CMK (cell line): ENCODE measurements around the gene ZNFX1.
"Not testable (repeated sequence)": the region's sequence is repeated elsewhere in the genome, so short reads cannot be mapped to it uniquely, and the experiment has no call there.

Experiments
- DNase-seq: peaks from one replicate; pipeline ENCODE4 v3.0.0-alpha.2; 2010; ENCODE audit warnings: low read depth

Gene ZNFX1

DNA sequence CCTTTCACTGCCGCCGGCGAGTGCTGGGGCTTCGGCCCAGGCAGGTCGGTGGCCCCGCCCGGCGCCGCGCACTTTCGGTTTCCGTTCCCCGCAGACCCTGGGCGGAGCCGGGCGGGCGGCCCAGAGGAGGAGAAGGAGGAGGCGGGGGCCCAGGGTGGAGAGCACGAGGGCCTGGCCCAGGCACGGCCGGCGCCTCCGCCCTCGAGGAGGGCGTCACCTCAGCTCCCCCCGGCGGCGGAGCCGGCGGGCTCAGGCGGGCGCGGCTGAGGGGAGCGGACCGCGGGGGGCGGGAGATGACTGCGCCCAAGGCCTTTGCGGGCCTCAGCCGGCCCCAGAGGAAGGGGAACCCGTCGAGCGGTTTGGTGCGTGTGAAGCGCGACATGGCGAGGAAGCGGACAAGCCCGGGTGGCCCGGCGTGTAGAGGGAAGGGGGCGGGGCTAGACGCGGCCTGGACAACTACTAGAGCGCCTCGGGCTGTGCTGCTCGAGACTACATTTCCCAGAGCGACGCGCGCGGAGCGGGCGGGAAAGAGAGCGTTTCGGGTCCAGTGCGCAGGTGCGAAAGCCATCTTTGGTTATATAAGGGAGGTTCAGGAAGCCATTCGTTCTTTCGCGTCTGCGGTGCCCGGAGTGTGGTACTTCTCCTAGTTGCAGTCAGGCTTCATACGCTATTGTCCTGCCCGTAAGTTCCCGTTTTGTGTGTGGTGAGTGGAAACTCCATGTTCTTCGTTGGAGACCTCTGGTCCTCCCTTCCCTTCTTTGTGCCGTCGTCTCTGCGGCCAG is at the start of gene ZNFX1:
TSS of gene ZNFX1 (minus strand) at position 22 of the 782 bp plus-strand sequence. CDS start 2,218 bp downstream, outside the sequence.
- peak; percentile 95 for DNase-seq

DNA sequence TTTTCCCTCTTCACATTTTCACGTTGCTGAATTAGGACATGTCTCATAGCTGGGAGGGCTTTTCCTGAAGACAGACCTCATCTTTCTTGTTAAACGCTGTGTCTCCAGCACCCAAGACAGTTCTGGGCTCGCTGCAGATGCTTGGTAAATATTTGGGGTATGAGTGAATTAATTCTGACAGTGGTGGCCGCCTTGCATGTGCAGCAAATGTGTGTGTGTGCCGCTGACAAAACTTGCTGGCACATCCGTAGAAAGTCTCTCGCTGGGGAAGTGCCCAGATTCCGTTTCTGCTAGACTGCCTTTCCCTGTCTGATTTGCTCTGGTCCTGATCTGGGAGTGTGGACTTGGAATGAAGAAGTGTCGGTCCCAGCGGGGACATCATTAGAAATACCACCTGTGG is 48.2 kb upstream of the ZNFX1 start:
- DNase-seq: no peak

DNA sequence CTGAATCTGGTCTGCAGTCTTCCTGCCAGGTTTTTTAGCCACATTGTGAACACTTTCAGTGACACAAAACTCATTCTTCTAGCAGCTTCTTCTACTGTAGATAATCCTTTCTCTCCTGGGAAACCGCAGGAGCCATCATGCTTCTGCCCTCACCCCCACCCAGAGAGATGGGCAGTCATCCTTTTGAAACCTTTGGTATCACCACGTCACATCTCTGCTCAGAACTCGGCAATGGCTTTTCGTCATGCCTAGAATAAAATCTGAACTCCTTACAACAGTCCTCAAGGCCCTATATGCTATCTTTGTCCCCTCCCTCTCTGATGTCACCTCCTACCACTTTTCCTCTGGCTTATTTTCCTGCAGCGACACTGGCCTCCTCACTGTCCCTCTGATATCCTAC is 46.4 kb upstream of the ZNFX1 start:
- DNase-seq: no peak

DNA sequence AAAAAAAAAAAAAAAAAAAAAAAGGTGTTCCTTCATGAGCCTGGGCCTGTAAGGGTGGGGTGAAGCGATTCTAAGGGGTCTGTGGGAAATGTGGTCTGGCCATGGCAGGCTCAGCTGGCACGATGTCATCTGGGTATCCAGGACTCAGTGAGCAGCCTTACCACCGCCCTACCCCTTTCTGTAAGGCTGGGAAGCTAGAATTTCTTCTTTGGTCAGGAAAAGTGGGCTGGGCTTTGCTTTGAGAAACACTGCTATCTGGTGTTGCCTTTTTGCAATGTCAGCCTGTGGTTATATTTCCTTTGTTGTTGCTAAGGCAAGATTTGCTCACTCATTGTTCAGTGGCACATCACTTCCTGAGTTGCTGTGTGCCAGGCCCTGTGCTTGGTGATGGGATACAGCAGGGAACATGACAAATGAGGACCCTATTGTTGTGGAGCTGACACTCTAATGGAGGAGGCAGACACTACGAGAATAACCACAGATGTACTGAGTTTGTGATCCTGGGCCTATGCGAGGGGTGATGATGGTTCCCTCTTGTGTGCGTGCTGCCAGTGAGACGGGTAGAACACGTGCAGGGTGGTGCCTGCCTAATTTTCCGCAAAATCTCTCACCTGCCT is 45.9 kb upstream of the ZNFX1 start:
- peak; percentile 48 for DNase-seq

DNA sequence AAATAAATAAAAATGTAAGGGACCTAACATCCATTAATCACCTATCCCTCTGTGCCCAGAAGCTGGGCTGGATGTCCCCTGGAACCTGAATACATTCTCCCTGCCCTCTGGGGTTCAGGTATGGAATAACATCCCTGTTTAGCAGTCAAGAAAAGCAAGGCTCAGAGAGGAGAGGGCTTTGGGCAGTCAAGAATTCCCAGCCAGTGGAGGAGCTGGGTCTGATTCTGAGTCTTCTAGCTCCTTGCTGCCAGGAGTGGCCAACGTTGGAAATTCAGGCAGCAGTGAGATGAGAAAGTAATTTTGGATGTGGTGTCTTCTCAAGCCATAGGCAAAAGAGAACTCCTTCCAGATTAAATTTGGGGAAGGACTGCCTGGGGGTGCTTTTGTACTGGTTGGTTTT is 42.6 kb upstream of the ZNFX1 start:
- no peak for DNase-seq

DNA sequence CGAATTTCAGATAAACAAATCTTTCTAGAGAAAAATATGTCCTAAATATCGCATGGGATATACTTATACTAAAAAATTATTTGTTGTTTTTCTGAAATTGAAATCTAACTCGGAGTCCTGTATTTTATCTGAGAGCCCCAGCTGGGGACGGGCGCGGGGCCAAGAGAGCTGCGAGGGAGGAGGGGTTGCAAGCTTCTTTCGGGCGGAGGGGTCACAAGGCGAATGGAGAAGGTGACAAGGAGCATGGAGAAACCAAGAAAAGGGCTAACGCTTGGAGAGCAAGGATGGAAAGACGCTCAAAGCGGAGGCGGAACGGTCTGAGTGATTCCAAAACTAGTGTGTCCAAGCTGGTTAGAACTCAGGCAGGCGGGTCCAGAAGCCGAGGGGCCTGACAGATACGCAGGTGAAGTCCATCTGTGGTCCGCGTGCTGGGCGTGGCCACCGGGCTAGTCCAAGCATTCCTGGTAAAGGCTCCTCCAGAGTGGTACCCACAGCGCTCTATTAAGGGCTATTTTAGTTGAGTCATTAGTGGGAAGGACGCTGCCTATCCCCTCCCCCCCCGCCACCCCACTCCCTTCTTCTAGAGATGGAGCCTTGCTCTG is 41.5 kb upstream of the ZNFX1 start:
- no peak for DNase-seq

- no peak for DNase-seq
Observed at GRCh38 chr20:49318430-49319207, 40.8 kb upstream of the ZNFX1 start.

DNA sequence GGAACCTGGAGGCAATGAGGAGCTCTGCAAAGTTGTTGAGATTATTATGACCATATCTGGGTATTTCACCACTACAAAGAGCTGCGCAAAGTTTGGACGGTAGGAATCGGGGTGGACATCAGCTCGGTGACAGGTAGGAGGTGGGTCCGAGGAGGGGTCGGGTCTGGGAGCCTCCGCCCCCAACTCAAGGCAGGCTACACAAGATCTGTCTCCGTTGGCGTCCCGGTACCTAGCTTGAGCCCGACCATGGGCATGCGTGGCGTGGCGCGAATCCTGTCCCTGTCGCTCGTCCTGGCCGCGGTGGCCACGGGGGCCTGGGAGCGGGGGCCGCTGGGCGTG is 40.2 kb upstream of the ZNFX1 start:
- DNase-seq: no peak

DNA sequence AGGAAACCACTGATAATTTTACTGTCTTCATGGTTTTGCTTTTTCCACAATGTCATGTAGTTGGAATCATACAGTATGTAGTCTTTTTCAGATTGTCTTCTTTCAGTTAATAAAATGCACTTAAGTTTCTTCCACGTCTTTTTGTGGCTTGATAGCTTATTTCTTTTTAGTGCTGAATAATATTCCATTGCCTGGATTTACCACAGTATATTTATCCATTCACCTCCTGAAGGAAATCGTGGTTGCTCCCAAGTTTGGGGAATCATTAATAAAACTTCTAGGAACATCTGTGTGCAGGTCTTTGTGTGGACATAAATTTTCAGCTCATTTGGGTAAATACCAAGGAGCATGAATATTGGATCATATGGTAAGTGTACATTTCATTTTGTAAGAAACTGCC is 38.8 kb upstream of the ZNFX1 start:
- no peak for DNase-seq

GRCh38 chr20:49315580-49315979 is 37.7 kb upstream of the ZNFX1 start:
- DNase-seq: no peak

- DNase-seq: not testable (repeated sequence)
Observed at GRCh38 chr20:49314052-49314451, 36.2 kb upstream of the ZNFX1 start.

DNA sequence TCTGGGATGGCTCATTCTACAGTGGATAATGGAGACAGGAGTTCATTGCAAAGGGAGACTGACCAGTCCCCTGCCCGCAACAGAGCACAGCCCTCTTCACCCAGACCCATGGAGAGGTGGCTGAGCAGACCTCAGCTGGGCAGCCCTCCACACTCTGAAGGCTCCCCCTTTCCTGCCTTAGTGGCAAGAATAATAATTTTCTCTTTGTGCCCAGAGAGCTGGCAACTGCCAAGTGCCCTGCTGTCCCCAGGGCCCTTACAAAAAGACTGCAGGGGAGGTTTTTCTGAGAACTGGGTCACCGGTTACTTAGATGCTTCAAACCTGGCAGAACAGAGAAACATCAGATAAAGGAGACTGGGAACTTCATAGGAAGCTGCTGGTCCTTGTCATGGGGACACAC is 35.4 kb upstream of the ZNFX1 start:
- DNase-seq: no peak

- DNase-seq: no peak
Observed at GRCh38 chr20:49312661-49313060, 34.8 kb upstream of the ZNFX1 start.

- no peak for DNase-seq
Observed at GRCh38 chr20:49310705-49311104, 32.8 kb upstream of the ZNFX1 start.

DNA sequence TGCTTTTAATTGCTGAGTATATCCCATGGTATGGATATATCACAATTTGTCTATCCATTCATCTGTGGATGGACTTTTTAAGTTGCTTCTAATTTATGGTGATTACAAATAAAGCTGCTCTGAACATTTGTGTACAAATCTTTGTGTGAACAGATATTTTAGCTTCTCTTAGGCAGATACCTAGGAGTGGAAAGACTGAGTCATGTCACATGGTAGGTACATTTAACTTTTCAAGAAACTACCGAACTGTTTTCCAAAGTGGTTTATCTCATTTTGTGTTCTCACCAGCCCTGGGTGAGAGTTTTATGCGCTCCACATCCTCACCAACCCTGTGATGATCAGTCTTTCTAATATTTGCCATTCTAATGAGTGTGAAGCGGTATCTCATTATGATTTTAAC is 31.0 kb upstream of the ZNFX1 start:
- no peak for DNase-seq

DNA sequence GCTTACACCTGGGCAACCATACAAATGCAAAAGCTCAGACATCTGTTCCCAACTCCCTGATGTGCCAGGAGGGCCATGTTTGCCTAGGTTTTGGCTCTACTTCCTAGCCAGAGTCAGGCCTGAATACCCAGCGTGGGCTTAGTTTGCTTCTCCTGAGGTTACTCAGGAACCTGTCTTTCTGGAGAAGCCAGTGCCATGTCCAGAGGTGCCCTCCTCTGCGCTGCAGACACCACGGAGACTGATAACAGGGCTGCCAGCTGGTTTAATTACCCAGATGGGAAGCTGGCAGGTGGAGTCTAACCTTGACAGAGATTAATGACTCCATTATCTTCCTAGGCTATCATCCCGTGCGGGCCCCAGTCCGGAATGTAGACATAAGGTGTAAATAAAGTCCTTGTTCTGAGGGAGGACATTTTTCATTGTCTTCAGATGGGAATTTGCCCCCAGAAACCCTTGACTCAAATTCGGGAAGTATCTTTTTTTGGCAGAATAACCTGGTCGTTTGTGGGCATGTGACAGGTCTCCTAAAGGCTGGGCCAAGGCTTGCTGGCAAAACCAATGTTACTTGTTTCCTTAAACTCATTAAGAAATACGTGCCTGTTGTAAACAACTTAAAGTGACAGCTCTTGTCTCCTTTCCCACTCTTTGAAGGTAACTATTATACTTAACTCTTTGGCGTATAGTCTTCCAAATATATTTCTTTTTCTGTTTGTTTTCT is 29.2 kb upstream of the ZNFX1 start:
- DNase-seq: no peak

DNA sequence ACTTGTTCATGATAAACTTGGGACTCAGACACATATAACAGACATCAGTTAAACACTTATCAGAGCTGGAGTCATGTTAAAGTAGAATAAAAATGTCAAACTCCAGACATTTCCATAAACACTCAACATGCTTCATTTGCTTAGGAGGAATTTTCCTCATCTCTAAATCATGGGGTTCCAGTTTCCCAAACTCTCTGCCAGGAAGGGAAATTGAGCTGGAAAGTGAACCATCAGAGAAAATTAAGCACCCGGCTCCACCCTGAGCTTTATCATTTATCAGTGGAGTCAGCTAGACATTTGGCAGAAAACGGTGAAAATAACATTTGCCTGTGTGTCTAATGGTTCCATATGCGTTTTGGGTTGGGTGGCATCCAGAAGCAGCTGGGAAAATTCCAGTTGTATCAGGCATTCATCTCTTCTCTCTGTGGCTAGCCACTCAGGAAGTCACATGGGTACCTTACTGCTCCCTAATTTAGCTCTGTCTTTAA is 25.3 kb upstream of the ZNFX1 start:
- DNase-seq: no peak

- DNase-seq: no peak
Observed at GRCh38 chr20:49297605-49298530, 20.0 kb upstream of the ZNFX1 start.

DNA sequence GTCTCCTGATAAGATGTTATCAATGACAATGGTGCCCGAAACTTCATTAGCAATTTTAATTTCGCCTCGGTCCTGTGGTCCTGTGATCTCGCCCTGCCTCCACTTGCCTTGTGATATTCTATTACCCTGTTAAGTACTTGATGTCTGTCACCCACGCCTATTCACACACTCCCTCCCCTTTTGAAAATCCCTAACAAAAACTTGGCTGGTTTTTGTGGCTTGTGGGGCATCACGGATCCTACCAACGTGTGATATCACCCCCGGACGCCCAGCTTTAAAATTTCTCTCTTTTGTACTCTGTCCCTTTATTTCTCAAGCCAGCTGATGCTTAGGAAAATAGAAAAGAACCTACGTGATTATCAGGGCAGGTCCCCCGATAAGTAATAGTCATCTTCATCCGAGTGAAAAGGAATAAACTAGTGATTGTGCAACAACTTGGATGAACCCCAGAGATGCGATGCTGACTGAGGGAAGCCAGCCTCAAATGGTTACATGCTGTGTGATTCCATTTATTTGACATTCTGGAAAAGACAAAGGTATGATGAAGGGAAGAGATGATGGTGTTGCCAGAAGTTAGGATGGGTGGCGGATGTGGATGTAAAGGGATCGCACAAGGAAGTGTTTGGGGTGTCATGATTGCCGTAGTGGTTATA is 16.3 kb upstream of the ZNFX1 start:
- not testable (repeated sequence) for DNase-seq

DNA sequence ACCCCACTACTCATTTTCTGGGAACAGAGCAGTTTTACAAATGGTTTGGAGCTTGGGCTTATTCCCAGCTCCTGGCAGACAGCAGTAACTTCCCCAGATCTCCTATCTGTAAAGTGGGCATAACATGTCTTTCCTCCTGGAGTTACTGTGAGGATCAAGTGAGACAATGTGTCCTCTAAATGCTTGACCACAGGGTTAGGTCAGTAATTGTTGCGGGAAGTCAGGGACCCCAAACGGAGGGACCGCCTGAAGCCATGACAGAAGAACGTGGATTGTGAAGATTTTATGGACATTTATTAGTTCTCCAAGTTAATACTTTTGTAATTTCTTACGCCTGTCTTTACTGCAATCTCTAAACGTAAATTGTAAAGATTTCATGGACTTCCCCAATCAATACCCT is 15.3 kb upstream of the ZNFX1 start:
- DNase-seq: no peak
